K562 (cell line): ENCODE results near the gene CREG1. TPM values are rescaled to one million over a fixed set of nuclear protein-coding genes. Genes with fewer than 3 reads are reported as not detected.
A peak's percentile ranks its signal among the peaks of the same experiment; 100 is the strongest.

ENCODE experiments used
- ARID1B ChIP-seq: fragments of 450-650 bp; IDR thresholded peaks from 2 replicates; pipeline ENCODE4 v1.6.1; 2016; ENCODE audit warnings: antibody characterized with exemption, mild to moderate bottlenecking, inconsistent platforms
- ARNT ChIP-seq, 2 experiments: fragments of 450-650 bp; IDR thresholded peaks; 2 replicates each; pipeline ENCODE4 v1.6.1; 2016; ENCODE audit warnings: mild to moderate bottlenecking in 1 of 2
- ATF1 ChIP-seq, 2 experiments: fragments of 450-650 bp in 1 of 2; IDR thresholded peaks; 2 replicates each; pipeline ENCODE4 v1.6.1; 2016; ENCODE audit warnings: missing compliant biosample characterization in 1 of 2, missing genetic modification characterization in 1 of 2
- BHLHE40 ChIP-seq: IDR thresholded peaks from 2 replicates; pipeline ENCODE4 v1.6.1; 2011; ENCODE audit warnings: low read length, improper control_type of control experiment
- CBFA2T3 ChIP-seq: fragments of 450-650 bp; IDR thresholded peaks from 2 replicates; pipeline ENCODE4 v1.6.1; 2017
- CCNT2 ChIP-seq: IDR thresholded peaks from 2 replicates; pipeline ENCODE4 v1.6.1; 2011; ENCODE audit warnings: borderline replicate concordance, low read depth, mild to moderate bottlenecking, moderate library complexity, mixed read lengths, low read length; ENCODE audit not compliant: insufficient read length; ENCODE audit errors: extremely low read depth
- FOXK1 ChIP-seq: sonication (generic); formaldehyde crosslinking; IDR thresholded peaks from 2 replicates; pipeline ENCODE4 v1.8.0; 2022; ENCODE audit warnings: missing genetic modification reagents, mild to moderate bottlenecking, borderline replicate concordance
- LCOR ChIP-seq: sonication (generic); formaldehyde crosslinking; IDR thresholded peaks from 2 replicates; pipeline ENCODE4 v1.8.0; 2022; ENCODE audit warnings: mild to moderate bottlenecking, missing genetic modification reagents
- MEF2D ChIP-seq: conservative IDR thresholded peaks from 2 replicates; pipeline ENCODE4 v1.6.1; 2016; ENCODE audit warnings: low read depth, missing genetic modification characterization, missing compliant biosample characterization
- NFIX ChIP-seq: fragments of 250-450 bp; sonication (Bioruptor Pico); IDR thresholded peaks from 2 replicates; pipeline ENCODE4 v1.4.0; 2020; ENCODE audit warnings: low read depth, mild to moderate bottlenecking, moderate library complexity
- RBM14 ChIP-seq: fragments of 200-400 bp; formaldehyde crosslinking; IDR thresholded peaks from 2 replicates; pipeline ENCODE4 v1.6.1; 2018; ENCODE audit warnings: low read depth, mild to moderate bottlenecking, low read length, moderate library complexity, borderline replicate concordance; ENCODE audit not compliant: insufficient read depth
- SPI1 ChIP-seq: IDR thresholded peaks from 2 replicates; pipeline ENCODE4 v1.6.1; 2011; ENCODE audit warnings: low read depth, low read length, control low read depth, borderline replicate concordance
- TBP ChIP-seq: optimal IDR thresholded peaks from 2 replicates; pipeline ENCODE3; 2011; ENCODE audit warnings: low read depth, low read length, improper control_type of control experiment
- TRIM24 ChIP-seq, 2 experiments: fragments of 450-650 bp; IDR thresholded peaks; 2 replicates each; pipeline ENCODE4 v1.6.1; 2016
- WHSC1 ChIP-seq: IDR thresholded peaks from one replicate; pipeline ENCODE4 v1.6.1; 2012; ENCODE audit warnings: low read length, control low read depth, inconsistent platforms
- ZNF121 ChIP-seq: sonication (generic); formaldehyde crosslinking; conservative IDR thresholded peaks from 2 replicates; pipeline ENCODE4 v1.8.0; 2022; ENCODE audit warnings: missing genetic modification reagents
- ZNF41 ChIP-seq: fragments of 250-450 bp; sonication (Bioruptor Pico); conservative IDR thresholded peaks from 2 replicates; pipeline ENCODE4 v1.4.0; 2020; ENCODE audit warnings: mild to moderate bottlenecking
- ZNF77 ChIP-seq: fragments of 250-450 bp; sonication (Bioruptor Pico); IDR thresholded peaks from 2 replicates; pipeline ENCODE4 v1.5.0; 2020
- polyA plus RNA-seq, 8 experiments: library from polyadenylated mRNA; depleted of rRNA in 4 of 8; stranded (reverse) in 5 of 8; unstranded in 3 of 8; fragments of >200 nt; fragmentation: Nextera tagmentation in 2 of 8; fragmentation: Illumina TruSeq in 1 of 8; extraction: Ambion mirVana in 2 of 8; extraction: Trizol in 1 of 8; gene quantifications; 2 replicates each; pipeline versions ENCODE4 v1.2.1 to v1.2.3, GENCODE V29; 2011 to 2014; ENCODE audit warnings: inconsistent platforms in 1 of 8, missing spikeins in 1 of 8
- total RNA-seq, 7 experiments: library from RNA; depleted of rRNA in 6 of 7; stranded (reverse); fragments of >200 nt in 6 of 7; fragmentation: Illumina TruSeq in 2 of 7; extraction: Trizol in 2 of 7; gene quantifications; 2 replicates each; pipeline versions ENCODE4 v1.2.1 to v1.2.3, GENCODE V29; 2011 to 2021; ENCODE audit warnings: low replicate concordance in 1 of 7
- TF ChIP-seq, protein P1 (sequence below): sonication (generic); formaldehyde crosslinking; IDR thresholded peaks from 2 replicates; pipeline ENCODE4 v1.8.1; 2023; ENCODE audit warnings: missing genetic modification reagents, mild to moderate bottlenecking, borderline replicate concordance
- TF ChIP-seq, protein P2 (sequence below), 2 experiments: fragments of 200-800 bp in 1 of 2; sonication (Bioruptor generic) in 1 of 2; sonication (generic) in 1 of 2; formaldehyde crosslinking in 1 of 2; IDR thresholded peaks in 1 of 2; conservative IDR thresholded peaks in 1 of 2; 2 replicates each; pipeline versions ENCODE4 v1.5.0 to v1.6.1; 2016 to 2020; ENCODE audit warnings: missing compliant biosample characterization in 1 of 2, missing genetic modification characterization in 1 of 2, missing genetic modification reagents in 1 of 2
- TF ChIP-seq, protein P3 (sequence below): fragments of 450-650 bp; formaldehyde crosslinking; IDR thresholded peaks from 2 replicates; pipeline ENCODE4 v1.4.0; 2022; ENCODE audit warnings: missing genetic modification characterization

CREG1 gene
- total and polyA plus RNA-seq, 9 of the 15 experiments (the other 6 are each of a cell fraction or from before 2014, with no cell fraction given), result 45.7 to 272 (median 161) TPM

DNA sequence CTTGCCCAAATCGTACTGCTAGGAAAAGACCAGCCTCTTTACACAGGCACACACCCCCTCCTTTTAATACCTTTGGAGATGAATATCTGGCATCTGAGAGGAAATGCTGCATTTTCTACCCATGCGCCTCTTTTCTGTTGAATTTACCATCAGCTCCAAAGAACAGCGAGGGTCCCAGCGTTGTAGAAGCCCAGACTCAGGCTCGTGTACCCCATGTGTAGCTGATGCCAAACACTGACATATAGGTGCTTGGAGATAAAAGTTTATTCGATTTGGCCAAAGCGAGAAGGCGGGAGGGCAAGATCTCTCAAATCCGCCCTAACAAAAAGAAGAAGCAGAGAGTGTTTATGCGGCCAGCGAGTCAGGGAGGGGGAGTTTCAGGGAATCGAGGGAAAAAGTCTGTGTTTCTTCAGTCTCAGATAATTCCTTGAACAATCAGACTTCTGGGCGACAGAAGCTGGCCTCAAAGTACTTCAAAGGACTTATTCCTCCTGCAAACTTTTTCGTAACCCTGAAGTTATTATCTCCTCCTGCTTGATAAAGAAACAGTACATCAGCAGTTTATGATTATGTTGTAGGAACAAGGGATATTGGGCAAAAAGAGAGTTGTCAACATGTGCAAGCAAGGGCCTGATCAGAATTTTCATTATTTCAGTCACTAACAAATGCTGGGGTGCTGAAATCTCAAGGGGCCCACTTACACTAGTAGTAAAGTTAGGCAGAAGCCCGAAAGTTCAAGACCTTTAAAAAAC is 642 bp upstream of the CREG1 start (continued):
- TF ChIP-seq TRIM24 (IDR thresholded peaks at IDR 0.05), result no peak
- peak; percentile 90 for TF ChIP-seq TBP
- TF ChIP-seq NFIX (CRISPR knock-in tag), result no peak
- peak; percentile 34 for TF ChIP-seq CCNT2
- TF ChIP-seq ZNF121, result no peak
- no peak for TF ChIP-seq ATF1 (CRISPR knock-in tag; IDR thresholded peaks at IDR 0.05)
- TF ChIP-seq ATF1 (tag; IDR thresholded peaks at IDR 0.05), result no peak
- no peak for TF ChIP-seq ARNT (IDR thresholded peaks at IDR 0.05)
- TF ChIP-seq, protein P1, sequence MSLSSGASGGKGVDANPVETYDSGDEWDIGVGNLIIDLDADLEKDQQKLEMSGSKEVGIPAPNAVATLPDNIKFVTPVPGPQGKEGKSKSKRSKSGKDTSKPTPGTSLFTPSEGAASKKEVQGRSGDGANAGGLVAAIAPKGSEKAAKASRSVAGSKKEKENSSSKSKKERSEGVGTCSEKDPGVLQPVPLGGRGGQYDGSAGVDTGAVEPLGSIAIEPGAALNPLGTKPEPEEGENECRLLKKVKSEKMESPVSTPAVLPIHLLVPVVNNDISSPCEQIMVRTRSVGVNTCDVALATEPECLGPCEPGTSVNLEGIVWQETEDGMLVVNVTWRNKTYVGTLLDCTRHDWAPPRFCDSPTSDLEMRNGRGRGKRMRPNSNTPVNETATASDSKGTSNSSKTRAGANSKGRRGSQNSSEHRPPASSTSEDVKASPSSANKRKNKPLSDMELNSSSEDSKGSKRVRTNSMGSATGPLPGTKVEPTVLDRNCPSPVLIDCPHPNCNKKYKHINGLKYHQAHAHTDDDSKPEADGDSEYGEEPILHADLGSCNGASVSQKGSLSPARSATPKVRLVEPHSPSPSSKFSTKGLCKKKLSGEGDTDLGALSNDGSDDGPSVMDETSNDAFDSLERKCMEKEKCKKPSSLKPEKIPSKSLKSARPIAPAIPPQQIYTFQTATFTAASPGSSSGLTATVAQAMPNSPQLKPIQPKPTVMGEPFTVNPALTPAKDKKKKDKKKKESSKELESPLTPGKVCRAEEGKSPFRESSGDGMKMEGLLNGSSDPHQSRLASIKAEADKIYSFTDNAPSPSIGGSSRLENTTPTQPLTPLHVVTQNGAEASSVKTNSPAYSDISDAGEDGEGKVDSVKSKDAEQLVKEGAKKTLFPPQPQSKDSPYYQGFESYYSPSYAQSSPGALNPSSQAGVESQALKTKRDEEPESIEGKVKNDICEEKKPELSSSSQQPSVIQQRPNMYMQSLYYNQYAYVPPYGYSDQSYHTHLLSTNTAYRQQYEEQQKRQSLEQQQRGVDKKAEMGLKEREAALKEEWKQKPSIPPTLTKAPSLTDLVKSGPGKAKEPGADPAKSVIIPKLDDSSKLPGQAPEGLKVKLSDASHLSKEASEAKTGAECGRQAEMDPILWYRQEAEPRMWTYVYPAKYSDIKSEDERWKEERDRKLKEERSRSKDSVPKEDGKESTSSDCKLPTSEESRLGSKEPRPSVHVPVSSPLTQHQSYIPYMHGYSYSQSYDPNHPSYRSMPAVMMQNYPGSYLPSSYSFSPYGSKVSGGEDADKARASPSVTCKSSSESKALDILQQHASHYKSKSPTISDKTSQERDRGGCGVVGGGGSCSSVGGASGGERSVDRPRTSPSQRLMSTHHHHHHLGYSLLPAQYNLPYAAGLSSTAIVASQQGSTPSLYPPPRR (CRISPR knock-in tag), result no peak
- TF ChIP-seq ZNF77 (CRISPR knock-in tag), result no peak
- 0 out of 2 replicates have a peak, but pooled peaks have one; percentile 36 for TF ChIP-seq FOXK1 (CRISPR knock-in tag)
- TF ChIP-seq ARID1B, result 0 out of 2 replicates have a peak, but pooled peaks have one; percentile 25
- peak; percentile 80; the same call in 1 of the 2 replicates for TF ChIP-seq LCOR
- TF ChIP-seq, protein P2, sequence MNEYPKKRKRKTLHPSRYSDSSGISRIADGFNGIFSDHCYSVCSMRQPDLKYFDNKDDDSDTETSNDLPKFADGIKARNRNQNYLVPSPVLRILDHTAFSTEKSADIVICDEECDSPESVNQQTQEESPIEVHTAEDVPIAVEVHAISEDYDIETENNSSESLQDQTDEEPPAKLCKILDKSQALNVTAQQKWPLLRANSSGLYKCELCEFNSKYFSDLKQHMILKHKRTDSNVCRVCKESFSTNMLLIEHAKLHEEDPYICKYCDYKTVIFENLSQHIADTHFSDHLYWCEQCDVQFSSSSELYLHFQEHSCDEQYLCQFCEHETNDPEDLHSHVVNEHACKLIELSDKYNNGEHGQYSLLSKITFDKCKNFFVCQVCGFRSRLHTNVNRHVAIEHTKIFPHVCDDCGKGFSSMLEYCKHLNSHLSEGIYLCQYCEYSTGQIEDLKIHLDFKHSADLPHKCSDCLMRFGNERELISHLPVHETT (CRISPR knock-in tag; conservative IDR thresholded peaks at IDR 0.05 in 1 of 2, IDR thresholded peaks at IDR 0.05 in 1 of 2), result 0 out of 4 replicates have a peak, but pooled peaks of 1 of the 2 experiments have one; percentile 53
- TF ChIP-seq, protein P3, sequence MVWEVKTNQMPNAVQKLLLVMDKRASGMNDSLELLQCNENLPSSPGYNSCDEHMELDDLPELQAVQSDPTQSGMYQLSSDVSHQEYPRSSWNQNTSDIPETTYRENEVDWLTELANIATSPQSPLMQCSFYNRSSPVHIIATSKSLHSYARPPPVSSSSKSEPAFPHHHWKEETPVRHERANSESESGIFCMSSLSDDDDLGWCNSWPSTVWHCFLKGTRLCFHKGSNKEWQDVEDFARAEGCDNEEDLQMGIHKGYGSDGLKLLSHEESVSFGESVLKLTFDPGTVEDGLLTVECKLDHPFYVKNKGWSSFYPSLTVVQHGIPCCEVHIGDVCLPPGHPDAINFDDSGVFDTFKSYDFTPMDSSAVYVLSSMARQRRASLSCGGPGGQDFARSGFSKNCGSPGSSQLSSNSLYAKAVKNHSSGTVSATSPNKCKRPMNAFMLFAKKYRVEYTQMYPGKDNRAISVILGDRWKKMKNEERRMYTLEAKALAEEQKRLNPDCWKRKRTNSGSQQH (CRISPR knock-in tag), result no peak
- 0 out of 2 replicates have a peak, but pooled peaks have one; percentile 2 for TF ChIP-seq ZNF41 (CRISPR knock-in tag)
- TF ChIP-seq RBM14, result no peak
- TF ChIP-seq WHSC1, result no peak
- TF ChIP-seq SPI1, result peak; percentile 33; the same call in 1 of the 2 replicates
- no peak for TF ChIP-seq CBFA2T3
- TF ChIP-seq MEF2D (tag), result 0 out of 2 replicates have a peak, but pooled peaks have one; percentile 36
- no peak for TF ChIP-seq BHLHE40
